Stimulated activated CD4-positive, alpha-beta T cell treated with anti-CD3 and anti-CD28 coated beads, Interleukin-12 subunit alpha, Interleukin-12 subunit beta, amount 100 ng/mL, for 4 hours (primary cell): ENCODE data around the gene CFAP97D2.
"Not testable (repeated sequence)": the region's sequence is repeated elsewhere in the genome, so short reads cannot be mapped to it uniquely, and the experiment has no call there.

Experiments used
- DNase-seq: peaks from one replicate; pipeline ENCODE4 v3.0.0-alpha.2; 2020

CFAP97D2 gene

DNA sequence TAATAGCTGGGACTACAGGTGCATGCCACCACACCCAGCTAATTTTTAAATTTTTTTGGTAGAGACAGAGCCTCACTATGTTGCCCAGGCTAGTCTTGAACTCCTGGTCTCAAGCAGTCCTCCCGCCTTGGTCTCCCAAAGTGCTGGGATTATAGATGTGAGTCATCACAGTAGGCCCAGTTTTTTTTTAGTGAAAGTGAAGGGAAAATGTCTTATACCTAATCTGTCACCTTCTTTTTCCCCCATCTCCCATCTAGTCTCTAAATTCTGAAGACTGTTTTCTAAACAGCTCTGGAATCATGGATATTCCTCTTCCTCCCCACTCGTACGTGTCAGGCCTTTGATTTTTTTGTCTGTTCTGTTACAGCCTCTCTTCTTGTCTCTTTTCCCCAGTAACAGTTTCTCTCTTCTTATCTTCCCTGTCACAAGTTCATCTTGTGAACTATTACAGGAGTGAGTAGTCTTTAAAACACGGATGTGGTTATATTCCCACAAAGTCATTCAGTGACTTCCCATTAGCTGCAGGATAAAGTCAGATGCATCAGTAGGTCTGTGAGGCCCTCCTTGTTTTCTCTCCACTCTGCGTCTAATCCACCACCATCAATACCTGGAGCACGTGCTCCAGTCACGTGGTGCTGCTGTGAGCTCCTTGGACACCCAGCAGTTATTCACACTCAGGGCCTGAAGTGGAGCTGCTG lies 58.5 kb downstream of the CFAP97D2 start:
- no peak for DNase-seq

DNA sequence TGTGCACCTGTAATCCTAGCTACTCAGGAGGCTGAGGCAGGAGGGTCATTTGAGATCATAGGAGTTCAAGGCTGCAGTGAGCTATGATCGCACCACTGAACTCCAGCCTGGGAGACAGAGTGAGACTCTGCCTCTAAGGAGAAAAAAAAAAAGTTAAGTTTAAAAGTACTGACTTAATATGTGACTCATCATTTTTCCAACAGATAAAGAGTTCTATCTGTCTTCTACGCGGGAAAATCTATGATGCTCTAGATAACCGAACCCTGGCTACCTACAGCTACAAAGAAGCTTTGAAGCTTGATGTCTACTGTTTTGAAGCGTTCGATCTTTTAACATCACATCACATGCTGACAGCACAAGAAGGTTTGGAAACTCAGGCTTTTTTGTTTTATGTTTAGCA lies 62.9 kb downstream of the CFAP97D2 start:
- DNase-seq: no peak

DNA sequence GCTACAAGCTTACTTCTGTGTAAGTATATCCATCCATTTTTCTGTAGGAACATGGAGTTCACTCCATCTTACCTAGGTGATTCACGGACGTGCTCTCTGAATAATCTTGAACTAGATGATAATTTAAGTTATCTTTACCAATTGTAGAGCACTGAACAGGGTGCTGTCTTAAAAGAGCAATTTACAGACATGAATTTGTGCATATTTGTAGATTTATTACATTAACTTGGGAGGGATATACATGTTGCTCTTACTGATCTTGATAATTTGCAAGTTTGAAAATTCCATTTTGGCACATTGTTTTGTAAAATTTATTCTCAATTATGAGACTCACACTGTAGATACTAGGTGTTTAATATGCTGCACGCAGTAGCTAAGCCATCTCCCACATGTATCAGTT lies 64.9 kb downstream of the CFAP97D2 start:
- DNase-seq: no peak

DNA sequence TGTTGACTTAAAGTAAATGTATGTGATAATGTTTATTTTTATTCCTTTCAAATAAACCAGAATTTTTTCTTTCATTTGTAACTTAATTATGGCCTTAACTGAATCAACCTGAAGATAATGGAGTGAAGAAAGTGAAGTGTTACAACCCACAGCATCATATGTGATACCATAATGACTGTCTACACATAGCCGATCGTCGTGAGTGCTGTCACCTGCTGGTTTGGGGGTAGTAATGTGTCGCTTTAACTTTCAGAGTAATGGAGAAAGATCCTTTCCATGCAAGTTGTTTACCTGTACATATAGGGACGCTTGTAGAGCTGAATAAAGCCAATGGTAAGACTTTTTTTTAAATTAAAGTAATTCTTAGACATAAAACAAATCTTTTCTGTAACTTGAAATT lies 65.6 kb downstream of the CFAP97D2 start:
- DNase-seq: no peak

DNA sequence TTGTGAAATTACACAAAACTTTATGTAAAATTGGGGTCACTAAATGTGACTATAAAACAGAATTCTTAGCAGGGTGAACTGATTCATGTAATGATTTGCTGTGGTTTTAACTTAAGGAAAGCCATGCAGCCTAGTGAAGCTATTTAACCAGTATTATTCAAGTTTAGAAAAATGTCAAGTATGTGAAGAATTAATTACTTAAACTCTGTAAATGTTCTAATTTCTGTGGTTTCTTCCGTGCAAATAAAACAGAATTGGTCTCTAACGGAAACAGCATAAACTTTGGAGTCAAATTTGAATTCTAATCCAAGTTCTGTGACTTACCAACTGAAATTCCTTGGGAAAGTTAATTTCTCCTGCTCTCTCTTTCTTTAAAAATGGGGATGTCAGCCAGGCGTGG lies 69.0 kb downstream of the CFAP97D2 start:
- DNase-seq: no peak

DNA sequence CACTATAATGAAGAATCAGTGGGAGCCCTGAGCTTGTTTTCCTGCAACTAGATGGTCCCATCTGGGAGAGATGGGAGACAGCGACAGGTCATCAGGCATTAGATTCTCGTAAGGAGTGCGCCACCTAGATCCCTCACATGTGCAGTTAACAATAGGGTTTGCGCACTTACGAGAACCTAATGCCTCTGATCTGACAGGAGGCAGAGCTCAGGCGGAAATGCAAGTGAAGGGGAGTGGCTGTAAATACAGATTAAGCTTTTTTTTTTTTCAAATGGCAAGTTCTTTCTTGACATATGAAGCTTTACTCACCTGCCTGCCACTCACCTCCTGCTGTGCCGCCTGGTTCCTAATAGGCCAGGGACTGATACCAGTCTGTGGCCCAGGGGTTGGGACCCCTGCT lies 70.0 kb downstream of the CFAP97D2 start:
- DNase-seq: no peak

DNA sequence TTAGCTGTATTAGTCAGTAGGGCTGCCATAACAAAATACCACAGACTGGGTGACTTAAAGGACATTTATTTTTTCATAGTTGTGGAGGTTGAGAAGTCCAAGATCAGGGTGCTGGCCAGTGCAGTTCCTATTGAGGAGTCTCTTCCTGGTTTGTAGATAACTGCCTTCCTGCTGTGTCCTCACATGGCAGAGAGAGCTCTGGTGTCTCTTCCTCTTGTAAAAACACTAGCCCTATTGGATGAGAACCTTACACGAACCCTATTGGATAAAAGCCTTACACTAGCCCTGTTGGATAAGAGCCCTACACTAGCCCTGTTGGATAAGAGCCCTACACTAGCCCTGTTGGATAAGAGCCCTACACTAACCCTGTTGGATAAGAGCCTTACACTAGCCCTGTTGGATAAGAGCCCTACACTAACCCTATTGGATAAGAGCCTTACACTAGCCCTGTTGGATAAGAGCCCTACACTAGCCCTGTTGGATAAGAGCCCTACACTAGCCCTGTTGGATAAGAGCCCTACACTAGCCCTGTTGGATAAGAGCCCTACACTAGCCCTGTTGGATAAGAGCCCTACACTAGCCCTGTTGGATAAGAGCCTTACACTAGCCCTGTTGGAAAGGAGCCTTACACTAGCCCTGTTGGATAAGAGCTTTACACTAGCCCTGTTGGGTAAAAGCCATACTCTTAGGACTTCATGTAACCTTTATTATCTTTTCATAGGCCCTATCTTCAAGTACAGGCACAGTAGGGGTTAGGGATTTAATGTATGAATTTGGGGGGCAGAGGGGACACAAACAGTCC lies 72.8 kb downstream of the CFAP97D2 start:
- DNase-seq: not testable (repeated sequence)

DNA sequence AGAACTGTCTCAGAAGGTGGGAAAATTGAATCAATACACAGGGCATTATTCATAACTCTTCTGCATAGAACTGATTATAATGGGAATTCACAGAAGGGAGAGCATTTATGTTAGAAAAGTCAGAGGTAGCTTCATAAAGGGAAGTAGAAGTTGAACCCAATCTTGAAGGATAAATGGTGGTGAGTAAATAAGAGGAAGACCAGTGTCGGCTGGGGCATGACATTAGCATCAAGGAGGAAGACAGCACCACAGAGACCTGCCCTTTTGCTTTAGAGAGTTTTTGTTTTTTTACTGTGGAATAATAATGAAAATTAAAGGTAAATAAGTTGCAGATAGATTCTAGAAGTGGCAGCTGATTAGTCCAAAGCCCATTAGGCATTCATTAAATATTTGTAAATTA lies 77.5 kb downstream of the CFAP97D2 start:
- DNase-seq: no peak

DNA sequence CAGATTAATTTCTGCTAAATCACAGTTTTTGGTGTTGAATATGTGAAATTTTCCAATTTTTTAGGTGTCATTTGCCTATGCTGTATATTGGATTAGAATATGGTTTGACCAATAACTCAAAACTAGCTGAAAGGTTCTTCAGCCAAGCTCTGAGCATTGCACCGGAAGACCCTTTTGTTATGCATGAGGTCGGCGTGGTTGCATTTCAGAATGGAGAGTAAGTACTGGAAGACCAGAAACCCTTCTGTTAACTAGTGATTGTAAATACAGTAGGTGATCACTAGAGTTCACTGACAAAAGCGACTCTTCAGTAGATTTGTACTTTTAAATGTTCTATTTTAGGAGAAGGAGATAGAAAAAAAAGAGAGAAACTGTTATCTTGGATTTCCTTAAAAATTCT lies 78.0 kb downstream of the CFAP97D2 start:
- DNase-seq: no peak

DNA sequence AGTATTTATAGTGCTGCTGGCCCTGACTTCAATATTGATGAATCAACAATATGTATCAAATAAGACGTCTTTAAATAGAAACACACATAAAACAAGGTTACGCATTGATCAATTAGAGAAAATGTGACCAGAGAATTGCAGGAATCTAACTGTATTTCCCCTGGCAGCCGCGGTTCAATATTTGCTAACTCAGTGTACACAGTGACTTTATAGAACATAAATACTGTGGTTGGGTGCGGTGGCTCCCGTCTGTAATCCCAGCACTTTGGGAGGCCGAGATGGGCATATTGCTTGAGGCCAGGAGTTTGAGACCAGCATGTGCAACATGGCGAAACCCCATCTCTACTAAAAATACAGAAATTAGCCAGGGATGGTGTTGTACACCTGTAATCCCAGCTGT lies 79.5 kb downstream of the CFAP97D2 start:
- no peak for DNase-seq

DNA sequence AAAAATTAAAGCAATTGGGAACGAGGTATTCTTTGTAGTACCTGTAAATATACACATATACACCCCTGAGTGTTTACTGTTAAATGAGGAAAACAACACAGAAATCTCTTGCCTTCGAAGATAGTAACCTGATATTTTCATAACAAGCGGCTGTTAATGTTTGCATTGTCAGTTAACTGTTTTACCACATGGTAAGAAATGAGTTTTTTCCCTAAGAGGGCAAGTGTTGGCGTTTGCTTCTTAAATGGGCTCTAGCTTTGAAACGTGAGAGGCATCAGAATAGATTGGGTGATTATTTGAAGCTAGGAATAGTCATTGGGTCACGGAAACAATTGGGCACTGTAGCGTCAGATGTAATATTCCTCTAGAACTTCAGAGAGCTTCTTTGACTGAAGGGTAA lies 80.3 kb downstream of the CFAP97D2 start:
- DNase-seq: no peak

DNA sequence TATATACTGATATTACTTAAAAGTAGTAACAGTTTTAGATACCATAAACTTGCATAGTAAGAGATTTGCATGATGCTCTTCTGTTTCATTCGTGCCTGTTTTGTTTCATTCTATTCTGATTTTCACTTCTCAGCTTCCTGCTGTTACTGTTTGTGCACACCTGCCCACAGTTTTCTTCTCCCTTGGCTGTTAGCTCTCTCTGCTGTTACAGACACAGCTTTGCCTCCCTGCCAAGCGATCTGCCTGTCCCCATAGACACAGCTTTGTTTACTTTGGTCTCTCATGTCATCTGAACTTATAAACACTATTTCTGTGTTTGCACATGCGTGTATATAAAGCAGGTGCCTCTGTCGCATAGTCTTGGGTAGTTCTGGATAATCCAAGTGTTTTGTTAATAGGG lies 80.9 kb downstream of the CFAP97D2 start:
- DNase-seq: no peak

DNA sequence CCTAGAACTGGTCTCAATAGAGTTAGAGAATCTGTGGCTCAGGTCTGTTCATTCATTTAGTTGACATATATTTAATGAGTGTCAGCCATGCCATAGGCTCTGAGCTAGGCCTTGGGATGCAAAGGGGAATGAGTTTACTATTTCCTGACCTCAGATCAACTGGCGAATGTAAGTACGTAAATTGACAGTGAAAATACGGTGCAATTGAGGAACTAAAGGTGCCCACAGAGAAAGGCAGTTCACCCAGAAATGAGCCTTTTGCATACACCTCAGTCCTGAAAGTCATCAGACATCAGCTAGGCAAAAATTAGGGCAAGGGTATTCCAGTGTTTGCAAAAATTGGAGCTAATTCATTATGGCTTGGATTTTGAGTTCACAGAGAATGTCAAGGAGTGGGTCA lies 81.8 kb downstream of the CFAP97D2 start:
- no peak for DNase-seq

DNA sequence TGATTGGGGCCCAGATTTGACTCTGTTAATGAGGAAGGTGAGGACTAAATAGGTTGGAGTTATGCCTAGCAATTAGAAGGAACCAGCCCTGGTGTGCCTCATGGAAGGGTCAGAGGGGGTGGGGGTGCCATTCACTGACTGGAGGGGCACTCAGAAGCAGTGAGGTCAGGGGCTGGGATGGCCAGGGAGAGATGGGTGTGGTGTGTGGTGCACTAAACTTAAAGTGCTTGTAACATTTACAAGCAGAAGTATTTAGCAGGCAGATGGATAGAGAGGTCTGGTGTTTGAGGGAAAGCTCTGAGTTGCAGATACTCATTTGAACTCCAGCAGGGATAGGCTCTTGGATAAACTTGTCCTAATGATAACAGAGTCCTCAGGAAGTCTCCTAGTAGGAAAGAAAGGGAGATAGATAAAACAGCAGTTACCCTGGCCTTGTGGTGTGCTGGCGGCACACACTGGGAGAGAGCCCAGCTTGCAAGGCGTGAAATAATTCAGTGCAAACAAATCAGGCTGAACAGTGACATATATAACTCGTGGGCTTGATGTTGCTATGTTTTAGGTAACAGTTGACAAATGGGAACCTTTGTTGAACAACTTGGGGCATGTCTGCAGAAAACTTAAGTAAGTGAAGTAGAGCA lies 82.4 kb downstream of the CFAP97D2 start:
- no peak for DNase-seq

DNA sequence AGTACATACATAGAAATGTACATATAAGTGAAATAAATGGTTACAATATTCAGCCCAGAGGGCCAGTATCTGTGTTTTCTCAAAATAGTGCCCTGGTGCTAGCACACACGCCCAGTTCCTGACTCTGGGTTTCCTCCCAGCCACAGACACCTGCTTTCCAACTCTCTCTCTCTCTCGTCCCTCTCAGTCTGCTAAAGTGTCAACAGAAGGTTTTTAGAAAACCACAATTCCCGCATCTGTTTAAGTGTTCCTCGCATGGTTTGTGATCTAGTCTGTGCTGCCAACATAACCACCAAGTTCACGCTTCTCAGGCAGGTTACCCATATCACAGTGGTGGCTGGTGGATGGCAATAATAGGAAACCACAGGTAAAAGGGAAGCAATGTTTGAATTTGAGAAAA lies 84.5 kb downstream of the CFAP97D2 start:
- no peak for DNase-seq

DNA sequence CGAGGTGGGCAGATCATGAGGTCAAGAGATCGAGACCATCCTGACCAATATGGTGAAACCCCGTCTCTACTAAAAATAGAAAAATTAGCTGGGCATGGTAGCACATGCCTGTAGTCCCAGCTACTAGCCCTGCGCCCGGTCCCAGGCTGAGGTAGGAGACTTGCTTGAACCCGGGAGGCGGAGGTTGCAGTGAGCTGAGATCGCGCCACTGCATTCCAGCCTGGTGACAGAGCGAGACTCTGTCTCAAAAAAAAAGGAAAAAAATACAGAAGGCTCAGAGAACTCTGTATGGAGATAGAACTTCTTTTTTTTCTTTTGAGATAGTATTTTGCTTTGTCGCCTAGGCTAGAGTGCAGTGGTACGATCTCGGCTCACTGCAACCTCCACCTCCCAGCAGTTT lies 85.3 kb downstream of the CFAP97D2 start:
- not testable (repeated sequence) for DNase-seq

DNA sequence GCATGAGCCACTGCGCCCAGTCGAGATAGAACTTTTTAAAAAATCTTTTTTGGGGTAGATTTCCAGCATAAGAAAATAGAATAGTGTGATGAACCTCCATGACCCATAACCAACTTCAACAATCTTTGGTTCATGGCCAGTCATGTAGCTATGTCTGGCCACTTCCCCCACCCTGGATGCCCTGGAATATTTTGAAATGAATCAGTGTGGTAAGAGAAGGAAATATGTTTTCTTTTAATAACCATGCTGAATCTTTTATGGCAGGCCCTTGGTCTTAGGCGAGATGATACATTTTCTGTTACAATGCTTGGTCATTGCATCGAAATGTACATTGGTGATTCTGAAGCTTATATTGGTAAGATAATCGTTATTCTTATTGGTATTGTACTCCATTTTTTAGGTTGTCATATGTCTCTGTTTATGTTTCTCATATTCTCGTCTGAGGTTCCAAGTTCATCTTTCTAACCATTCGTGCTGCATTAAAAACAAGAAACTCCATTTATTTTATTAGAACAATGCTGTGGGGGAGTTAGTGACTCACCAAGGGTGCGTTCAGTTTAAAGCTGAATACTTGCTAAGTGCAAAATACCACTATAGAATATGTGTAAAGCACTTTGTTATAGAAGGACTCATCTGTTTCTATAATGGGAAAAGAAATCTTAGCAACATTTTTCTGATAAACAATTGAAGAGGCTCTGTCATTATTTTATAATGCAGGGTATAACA lies 86.0 kb downstream of the CFAP97D2 start:
- no peak for DNase-seq

DNA sequence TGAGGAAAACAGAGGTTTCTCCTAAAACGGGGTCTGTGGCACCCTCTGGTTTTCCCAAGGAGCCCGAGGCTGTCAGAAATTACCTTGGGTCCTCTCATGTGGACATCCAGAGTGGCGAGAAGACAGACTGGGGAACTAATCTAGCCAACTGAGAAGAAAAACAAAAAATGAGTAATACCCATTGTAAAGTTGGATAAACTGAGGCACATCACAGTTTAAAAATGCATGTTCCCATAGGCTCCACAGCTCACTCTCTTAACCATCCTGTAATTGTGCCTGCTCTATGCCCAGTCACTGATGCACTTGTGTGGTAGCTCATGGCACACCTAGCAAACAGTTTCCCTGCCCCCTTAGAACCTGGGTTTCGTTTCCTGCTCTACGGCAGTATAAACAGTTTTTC lies 87.2 kb downstream of the CFAP97D2 start:
- DNase-seq: no peak

DNA sequence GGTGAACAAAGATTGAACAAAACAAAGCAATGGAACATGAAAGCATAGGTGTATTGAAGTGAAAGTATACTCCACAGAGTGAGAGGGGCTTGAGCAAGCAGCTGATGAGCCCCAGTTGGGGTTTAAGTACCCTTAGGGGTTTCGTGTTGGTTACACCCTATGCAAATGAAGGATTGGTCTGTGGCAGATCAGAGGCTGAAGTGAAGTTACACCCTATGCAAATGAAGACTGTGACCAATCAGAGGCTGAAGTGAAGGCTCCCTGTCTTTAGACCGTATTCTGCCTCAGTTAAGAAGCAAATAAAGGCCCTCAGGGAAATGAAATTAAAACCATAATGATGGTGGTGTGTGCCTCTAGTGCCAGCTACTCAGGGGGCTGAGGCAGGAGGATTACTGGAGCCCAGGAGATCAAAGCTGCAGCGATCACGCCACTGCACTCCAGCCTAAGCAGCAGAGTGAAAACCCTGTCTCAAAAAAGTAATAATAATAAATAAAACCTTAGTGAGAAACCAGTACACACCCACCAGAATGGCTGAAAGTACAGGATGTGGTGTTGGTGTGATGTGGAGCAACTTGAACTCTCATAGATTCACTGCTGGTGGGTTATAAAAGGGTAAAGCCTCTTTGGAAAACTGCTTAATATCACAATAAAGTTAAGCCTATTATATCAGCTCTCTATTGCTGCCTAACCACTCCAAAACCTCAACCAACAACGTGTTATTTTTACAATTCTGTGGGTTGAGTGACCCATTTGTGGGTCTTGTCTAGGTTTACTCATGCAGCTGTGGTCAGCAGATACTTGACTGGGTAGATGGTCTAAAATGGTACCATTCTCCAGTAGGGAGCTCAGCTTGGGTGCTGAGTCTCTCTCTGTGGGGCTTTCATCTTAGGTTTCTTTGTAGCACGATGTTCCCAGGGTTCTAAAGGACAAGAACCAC lies 89.6 kb downstream of the CFAP97D2 start:
- DNase-seq: no peak

DNA sequence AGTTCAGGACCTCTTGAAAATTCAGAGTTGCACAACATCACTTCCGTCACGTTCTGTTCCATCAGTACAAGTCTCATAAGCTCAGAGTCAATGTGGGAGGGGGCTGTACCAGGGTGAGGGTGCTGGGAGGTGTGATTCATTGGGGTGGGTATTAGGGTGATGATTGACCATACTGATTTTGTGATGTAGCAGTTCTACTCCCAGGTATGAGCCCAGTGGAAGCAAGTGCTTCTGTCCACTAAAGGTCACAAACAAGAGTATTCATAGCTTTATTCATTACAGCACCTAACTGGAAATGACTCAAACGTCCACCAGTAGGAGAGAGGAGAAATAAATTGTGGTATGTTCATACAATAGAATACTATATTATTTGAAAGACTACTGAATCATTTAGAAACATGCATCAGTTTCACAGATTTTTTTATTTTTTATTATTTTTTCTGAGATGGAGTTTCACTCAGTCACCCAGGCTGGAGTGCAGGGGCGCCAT lies 90.3 kb downstream of the CFAP97D2 start:
- no peak for DNase-seq
